Fibroblast of villous mesenchyme (primary cell): Measurements from ENCODE around the gene ABHD13. TPM values are rescaled to one million over a fixed set of nuclear protein-coding genes. Genes with fewer than 3 reads are reported as not detected.

Source experiments
- DNase-seq: peaks from one replicate; pipeline ENCODE4 v3.0.0-alpha.2; 2010; ENCODE audit warnings: low read depth
- H3K4me3 ChIP-seq: 2 replicates; pipeline ENCODE4 v1.5.1; 2011; ENCODE audit warnings: low read depth, mild to moderate bottlenecking, low read length
- total RNA-seq: library from RNA; depleted of rRNA; stranded (reverse); fragments of >200 nt; gene quantifications from 2 replicates; pipeline ENCODE4 v1.2.3, GENCODE V29; 2012
- TF ChIP-seq, protein P1 (sequence below): IDR thresholded peaks from 2 replicates; pipeline ENCODE4 v1.5.1; 2012; ENCODE audit warnings: low read depth, mild to moderate bottlenecking, low read length; ENCODE audit not compliant: insufficient read depth

The ABHD13 gene
- 7.4 and 10.8 TPM in 2 replicates for total RNA-seq

DNA sequence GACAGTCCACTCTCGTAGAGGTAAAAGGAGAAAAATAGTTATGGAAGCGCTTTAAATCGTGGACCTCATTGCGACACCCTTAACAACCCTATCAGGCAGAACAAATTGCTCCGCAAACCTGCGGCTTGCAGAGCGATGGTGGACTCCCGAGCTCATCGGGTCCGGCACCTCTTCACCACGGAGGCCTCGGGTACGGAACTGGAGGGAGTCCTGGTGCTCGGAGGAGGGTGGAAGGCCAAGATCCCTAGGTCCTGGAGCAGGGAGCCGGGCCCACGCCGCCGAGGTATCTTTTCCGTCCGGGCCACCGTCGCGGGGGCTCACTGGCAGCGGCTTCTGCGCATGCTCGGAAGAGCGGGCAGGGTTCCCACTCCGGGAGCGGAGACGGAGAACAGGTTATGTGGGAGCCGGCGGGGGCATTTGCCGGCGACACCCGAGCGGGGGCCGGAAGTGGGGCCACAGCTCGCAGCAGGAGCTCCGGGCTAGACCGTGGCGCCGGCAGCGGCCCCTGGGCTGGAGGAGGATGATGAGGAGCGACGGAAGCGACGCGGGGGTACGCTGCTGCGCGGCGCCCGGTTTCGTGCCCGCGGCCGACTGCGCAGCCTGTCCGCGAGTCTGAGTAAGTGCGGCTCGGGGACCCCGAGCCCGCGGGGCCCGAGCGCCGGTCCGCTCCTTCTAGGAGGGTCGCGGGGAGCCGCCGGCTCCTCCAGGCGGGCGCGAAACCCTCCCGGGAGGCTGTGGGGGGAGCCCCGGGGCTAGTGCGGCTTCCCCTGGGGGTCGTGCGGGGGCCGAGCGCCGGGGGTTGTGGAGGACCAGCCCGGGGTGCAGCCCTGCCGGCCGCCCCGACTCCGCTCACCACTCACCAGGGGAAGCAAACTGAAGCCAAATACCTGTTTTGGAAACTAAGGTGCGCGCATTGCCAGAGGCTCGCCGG lies at the start of gene ABHD13:
Gene ABHD13, plus strand, starts transcription at position 349 of the 931 bp plus-strand sequence. CDS start 10,827 bp downstream, outside the sequence.
- TF ChIP-seq, protein P1, sequence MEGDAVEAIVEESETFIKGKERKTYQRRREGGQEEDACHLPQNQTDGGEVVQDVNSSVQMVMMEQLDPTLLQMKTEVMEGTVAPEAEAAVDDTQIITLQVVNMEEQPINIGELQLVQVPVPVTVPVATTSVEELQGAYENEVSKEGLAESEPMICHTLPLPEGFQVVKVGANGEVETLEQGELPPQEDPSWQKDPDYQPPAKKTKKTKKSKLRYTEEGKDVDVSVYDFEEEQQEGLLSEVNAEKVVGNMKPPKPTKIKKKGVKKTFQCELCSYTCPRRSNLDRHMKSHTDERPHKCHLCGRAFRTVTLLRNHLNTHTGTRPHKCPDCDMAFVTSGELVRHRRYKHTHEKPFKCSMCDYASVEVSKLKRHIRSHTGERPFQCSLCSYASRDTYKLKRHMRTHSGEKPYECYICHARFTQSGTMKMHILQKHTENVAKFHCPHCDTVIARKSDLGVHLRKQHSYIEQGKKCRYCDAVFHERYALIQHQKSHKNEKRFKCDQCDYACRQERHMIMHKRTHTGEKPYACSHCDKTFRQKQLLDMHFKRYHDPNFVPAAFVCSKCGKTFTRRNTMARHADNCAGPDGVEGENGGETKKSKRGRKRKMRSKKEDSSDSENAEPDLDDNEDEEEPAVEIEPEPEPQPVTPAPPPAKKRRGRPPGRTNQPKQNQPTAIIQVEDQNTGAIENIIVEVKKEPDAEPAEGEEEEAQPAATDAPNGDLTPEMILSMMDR: no peak
- peak within 1 kb of the TSS; percentile 84 for H3K4me3 ChIP-seq
- DNase-seq: peak; percentile 91

DNA sequence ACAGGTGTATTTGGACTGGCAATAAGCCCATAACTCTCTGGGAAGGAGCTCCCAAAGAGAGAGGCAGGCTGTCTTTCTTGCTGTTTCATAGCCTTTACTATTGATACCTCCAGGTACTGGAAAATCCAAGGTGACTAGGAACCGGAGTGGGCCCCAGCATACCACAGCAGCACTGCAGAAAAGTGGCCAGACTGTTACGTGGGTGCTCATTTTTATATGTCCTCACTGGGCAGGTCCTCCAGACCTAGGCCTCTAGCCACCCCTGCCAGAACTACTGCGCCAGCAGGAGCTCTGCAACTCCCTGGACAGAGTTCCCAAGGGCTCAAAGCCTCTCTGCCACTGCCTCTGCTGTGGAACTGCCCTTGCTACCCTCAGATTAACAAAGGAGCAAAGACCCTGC lies 49.3 kb upstream of the ABHD13 start:
- DNase-seq: no peak
- H3K4me3 ChIP-seq: no peak overlapping the region
- TF ChIP-seq, protein P1: no peak

DNA sequence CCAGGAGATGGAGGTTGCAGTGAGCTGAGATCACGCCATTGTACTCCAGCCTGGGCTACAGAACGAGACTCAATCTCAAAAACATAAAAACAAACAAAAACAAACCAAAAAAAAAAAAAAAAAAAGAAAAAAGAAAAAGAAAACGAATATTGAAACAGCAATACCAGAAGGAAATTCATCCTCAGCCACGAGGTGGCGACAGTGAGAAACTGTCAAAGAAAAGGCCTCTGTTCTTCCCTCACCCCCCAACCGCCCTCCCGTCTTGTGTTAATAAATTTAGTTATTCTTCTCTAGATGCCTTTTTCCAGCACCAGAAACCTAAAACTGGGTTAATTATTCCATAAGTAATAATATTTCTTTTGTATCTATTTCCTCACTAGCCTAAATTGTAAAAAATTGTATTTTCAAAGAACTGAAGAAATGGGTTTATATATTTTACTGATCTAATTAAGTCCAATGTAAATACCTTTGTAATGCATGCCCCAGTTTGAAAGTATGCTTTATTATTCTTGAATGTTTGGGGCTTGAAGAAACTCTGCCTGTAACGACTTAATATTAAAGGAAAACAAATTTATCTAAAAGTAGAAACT lies 41.4 kb upstream of the ABHD13 start:
- DNase-seq: peak; percentile 22
- TF ChIP-seq, protein P1: peak; percentile 55

DNA sequence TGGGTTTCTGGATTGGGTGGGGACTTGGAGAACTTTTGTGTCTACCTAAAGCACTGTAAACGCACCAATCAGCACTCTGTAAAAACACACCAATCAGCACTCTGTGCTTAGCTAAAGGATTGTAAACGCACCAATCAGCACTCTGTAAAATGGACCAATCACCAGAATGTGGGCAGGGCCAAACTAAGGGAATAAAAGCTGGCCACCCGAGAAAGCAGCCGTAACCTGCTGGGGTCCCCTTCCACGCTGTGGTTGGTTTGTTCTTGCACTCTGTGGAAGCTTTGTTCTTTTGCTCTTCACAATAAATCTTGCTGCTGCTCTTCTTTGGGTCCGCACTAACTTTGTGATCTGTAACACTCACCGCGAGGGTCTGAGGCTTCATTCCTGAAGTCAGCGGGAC lies 40.1 kb upstream of the ABHD13 start:
- TF ChIP-seq, protein P1: no peak
- DNase-seq: no peak
- H3K4me3 ChIP-seq: no peak overlapping the region

More for the DNA sequence above, 41.4 kb upstream of the ABHD13 start:
- H3K4me3 ChIP-seq: no peak overlapping the region

DNA sequence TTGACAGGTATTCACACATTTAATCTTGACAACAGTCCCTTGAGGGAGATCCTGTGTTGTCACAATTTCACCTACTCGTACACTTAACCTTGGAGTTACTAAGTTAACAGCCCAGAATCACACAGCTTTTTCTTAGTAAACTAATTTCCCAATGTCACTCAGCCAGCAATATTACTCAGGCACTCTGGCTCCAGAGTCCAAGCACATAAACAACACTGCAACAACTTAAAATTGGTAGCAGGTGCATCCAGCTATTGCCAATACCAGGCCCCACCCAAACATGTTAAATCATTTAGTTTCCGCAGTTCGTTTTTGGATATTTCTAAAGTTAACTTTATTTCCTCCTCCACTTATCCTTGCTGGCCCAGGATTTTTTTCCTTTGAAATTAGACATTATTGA lies 35.5 kb upstream of the ABHD13 start:
- DNase-seq: no peak
- TF ChIP-seq, protein P1: no peak
- H3K4me3 ChIP-seq: no peak overlapping the region

DNA sequence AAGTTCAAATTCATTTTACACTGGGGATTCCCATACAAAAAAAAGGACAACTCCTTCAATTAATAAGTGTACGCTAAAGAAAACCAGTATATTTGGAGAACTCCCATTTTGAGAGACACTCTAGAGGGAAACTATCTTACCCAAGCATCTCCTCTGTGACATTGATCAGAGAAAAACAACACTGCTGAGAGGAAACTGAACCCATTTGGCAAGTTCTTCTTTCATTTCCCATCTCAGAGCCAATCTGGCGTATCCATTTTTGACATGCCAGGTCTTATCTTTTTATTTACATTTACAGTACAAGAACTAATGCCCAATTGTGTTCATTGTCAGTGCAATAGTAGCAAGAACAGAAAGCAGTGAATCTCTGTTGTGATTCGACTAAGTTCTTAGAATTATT lies 33.0 kb upstream of the ABHD13 start:
- no peak for DNase-seq
- TF ChIP-seq, protein P1: no peak
- H3K4me3 ChIP-seq: no peak overlapping the region
